ENCODE data around the gene PSTK. TPM values are rescaled to one million over a fixed set of nuclear protein-coding genes. Genes with fewer than 3 reads are reported as not detected.

The PSTK gene
- total RNA-seq, 1 experiment from 2014 or later: 4.4 TPM

- H3K4me1 ChIP-seq (ENCODE audit: control insufficient read depth in 1 of 2, insufficient read depth in 2 of 2, low read length in 2 of 2): no peaks in the 10 kb centered on the region
- ChIA-PET CTCF (no interaction called here), RAD21 (ENCODE audit: low non-redundant PET in 1 of 2, low total read pairs in 2 of 2, uncharacterized antibody in 2 of 2, unreplicated experiment in 2 of 2) (no interaction called here), POLR2A (no interaction called here)
- no peak overlapping the region for H3K4me3 ChIP-seq (replicated peaks in 1 of 2; ENCODE audit: low read depth in 1 of 2, low read length in 2 of 2)
- H3K9me2 ChIP-seq (ENCODE audit: insufficient read depth): no peaks in the 10 kb centered on the region
- H2AFZ ChIP-seq (ENCODE audit: low read depth, low read length, poor library complexity, severe bottlenecking): no peak overlapping the region
- no peaks in the 10 kb centered on the region for H3K27me3 ChIP-seq (ENCODE audit: insufficient read depth, low read length)
- no peak overlapping the region for H3K27ac ChIP-seq (ENCODE audit: low read depth, low read length)
- ATAC-seq (no peak), DNase-seq (ENCODE audit: low read depth, low spot score) (no peak)
- H3K79me2 ChIP-seq (ENCODE audit: insufficient read depth, low read length): no peaks in the 10 kb centered on the region
- intact Hi-C loops (cut with micrococcal nuclease): no loop called here
- H3K4me2 ChIP-seq (ENCODE audit: low read length): no peak overlapping the region
- no peaks in the 10 kb centered on the region for H3K9me3 ChIP-seq (ENCODE audit: control insufficient read depth in 1 of 2, insufficient read depth in 1 of 2, low read depth in 1 of 2, low read length in 2 of 2)
- TF ChIP-seq CTCF (IDR thresholded peaks at IDR 0.05 in 2 of 3, conservative IDR thresholded peaks at IDR 0.05 in 1 of 3; ENCODE audit: borderline replicate concordance in 1 of 3, insufficient read depth in 1 of 3, low read depth in 2 of 3, low read length in 2 of 3) (no peak), ZNF274 (IDR thresholded peaks at IDR 0.05; ENCODE audit: low read depth, low read length) (no peak), EZH2 (IDR thresholded peaks at IDR 0.05) (no peak), SP1 (IDR thresholded peaks at IDR 0.05; ENCODE audit: low read depth) (no peak), EGR1 (IDR thresholded peaks at IDR 0.05; ENCODE audit: low read depth) (no peak), CBX3 (IDR thresholded peaks at IDR 0.05; ENCODE audit: low read depth) (no peak), RAD21 (IDR thresholded peaks at IDR 0.05; ENCODE audit: low read depth) (no peak), SRF (IDR thresholded peaks at IDR 0.05; ENCODE audit: low read depth) (no peak), YY1 (IDR thresholded peaks at IDR 0.05; ENCODE audit: extremely low read depth, insufficient replicate concordance, low read depth, low read length) (no peak), CEBPB (IDR thresholded peaks at IDR 0.05; ENCODE audit: low read depth) (no peak), MAX (IDR thresholded peaks at IDR 0.05) (no peak)
- no TSS peak for BruUV-seq (replicated peaks)
- H4K20me1 ChIP-seq (ENCODE audit: insufficient read depth): no peaks in the 10 kb centered on the region
- H3K36me3 ChIP-seq (ENCODE audit: control insufficient read depth in 1 of 2, insufficient read depth in 2 of 2, low read length in 2 of 2): no peaks in the 10 kb centered on the region
- no peak overlapping the region for H3K9ac ChIP-seq (ENCODE audit: low read length)
Measured at GRCh38 chr10:123026302-123026701, 46.1 kb downstream of the PSTK start.
